Nephron progenitor cell (in vitro differentiated cells): ENCODE results near the gene BTBD18.

Experiments used
- DNase-seq: peaks from one replicate; pipeline ENCODE4 v3.0.0; 2021
- H3K27ac Mint-ChIP-seq: 2 replicates; pipeline ENCODE4 v1.8.0; 2021; ENCODE audit warnings: mild to moderate bottlenecking, moderate library complexity, mixed read lengths
- H3K27me3 Mint-ChIP-seq: 2 replicates; pipeline ENCODE4 v1.8.0; 2021; ENCODE audit warnings: mild to moderate bottlenecking, low read depth, mixed read lengths; ENCODE audit not compliant: poor library complexity
- H3K36me3 Mint-ChIP-seq: 2 replicates; pipeline ENCODE4 v1.8.0; 2021; ENCODE audit warnings: low read depth, mixed read lengths
- H3K4me1 Mint-ChIP-seq: 2 replicates; pipeline ENCODE4 v1.8.0; 2021; ENCODE audit warnings: mixed read lengths
- H3K4me3 Mint-ChIP-seq: 2 replicates; pipeline ENCODE4 v1.8.0; 2021; ENCODE audit warnings: mild to moderate bottlenecking, moderate library complexity, mixed read lengths
- H3K9me3 Mint-ChIP-seq: 2 replicates; pipeline ENCODE4 v1.8.0; 2021; ENCODE audit warnings: mild to moderate bottlenecking, moderate library complexity, mixed read lengths
- CTCF ChIP-seq: fragments of 200-600 bp; sonication (generic); IDR thresholded peaks from 2 replicates; pipeline ENCODE4 v1.5.0; 2021; ENCODE audit warnings: antibody characterized with exemption

BTBD18 gene

DNA sequence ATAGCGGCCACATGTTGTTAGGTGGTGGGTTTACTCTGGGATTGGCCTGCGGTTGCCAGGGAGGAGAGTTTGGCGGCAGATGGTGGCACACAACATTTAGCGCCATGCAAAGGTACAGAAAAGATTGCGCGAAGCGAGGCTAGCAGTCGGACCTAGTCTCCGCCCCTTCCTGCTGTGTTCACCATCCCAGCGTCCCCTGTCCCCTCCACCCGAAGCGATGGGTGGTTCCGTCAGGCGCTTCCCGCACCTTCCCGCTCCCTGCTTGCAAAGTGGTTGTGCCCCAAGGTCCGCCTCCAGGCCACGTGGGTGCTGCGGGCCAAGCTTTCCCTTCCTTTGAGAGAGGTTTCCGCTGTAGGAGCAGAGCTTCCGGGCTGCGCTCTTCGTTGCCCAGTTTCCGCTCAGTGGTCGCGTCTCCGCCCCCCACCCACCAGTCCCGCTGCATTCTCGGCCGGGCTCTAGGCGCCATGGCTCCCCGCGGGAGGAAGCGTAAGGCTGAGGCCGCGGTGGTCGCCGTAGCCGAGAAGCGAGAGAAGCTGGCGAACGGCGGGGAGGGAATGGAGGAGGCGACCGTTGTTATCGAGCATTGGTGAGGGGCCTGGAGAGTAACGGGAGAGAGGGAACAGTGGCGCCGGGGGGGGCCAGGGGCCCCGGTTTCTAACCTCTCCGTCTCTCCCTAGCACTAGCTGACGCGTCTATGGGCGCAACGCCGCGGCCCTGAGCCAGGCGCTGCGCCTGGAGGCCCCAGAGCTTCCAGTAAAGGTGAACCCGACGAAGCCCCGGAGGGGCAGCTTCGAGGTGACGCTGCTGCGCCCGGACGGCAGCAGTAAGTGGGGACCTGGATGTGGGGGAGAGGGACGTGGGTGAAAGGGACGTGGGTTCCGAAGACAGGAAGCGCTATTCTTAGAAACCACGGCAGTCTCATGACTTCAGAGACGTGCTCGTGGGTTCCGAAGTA lies 10.2 kb downstream of the BTBD18 start, which contains the start of gene SELENOH:
SELENOH (plus strand) TSS at position 360 of the 955 bp plus-strand sequence; CDS start at position 465, 105 bp downstream.
- Mint-ChIP-seq H3K27ac (peak within 1 kb of the TSS; percentile 99), H3K27me3 (no peaks in the 10 kb centered on the region), H3K36me3 (peaks cover 61% of the 10 kb centered on the region), H3K9me3 (no peaks in the 10 kb centered on the region), H3K4me1 (peaks cover 47% of the 10 kb centered on the region), H3K4me3 (peak within 1 kb of the TSS; percentile 99)
- no peak for TF ChIP-seq CTCF
- peak; percentile 93 for DNase-seq

- TF ChIP-seq CTCF: no peak
- Mint-ChIP-seq H3K9me3 (no peaks in the 10 kb centered on the region), H3K4me1 (peaks cover 3% of the 10 kb centered on the region), H3K4me3 (no peak overlapping the region), H3K27ac (peak overlapping the region; percentile 68), H3K36me3 (peaks cover 50% of the 10 kb centered on the region), H3K27me3 (no peaks in the 10 kb centered on the region)
- no peak for DNase-seq
Measured at GRCh38 chr11:57735619-57736298, 15.9 kb downstream of the BTBD18 start.

DNA sequence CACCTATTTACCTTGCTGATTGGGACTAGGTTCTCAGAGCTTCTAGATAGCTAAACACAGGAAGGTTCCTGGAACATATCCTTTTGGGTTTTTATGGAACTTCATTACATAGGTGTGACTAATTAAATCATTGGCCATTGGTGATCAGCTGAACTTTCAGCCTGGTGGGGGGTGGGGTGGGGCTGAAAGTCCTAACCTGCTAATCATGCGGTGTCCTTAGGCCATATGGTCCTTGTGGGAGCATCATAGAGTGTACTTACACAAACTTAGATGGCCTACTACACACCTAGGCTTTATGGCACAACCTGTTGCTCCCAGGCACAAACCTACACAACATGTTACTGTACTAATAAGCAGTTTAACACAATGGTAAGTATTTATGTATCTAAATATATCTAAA lies 19.0 kb downstream of the BTBD18 start:
- Mint-ChIP-seq H3K27ac (no peak overlapping the region), H3K36me3 (peaks cover 47% of the 10 kb centered on the region), H3K4me1 (peaks cover 3% of the 10 kb centered on the region), H3K4me3 (no peak overlapping the region), H3K27me3 (peaks cover 2% of the 10 kb centered on the region), H3K9me3 (no peaks in the 10 kb centered on the region)
- TF ChIP-seq CTCF: no peak
- DNase-seq: no peak

GRCh38 chr11:57729479-57729878 lies 22.1 kb downstream of the BTBD18 start:
- TF ChIP-seq CTCF: no peak
- Mint-ChIP-seq H3K27ac (peak overlapping the region; percentile 39), H3K4me3 (no peak overlapping the region), H3K4me1 (peaks cover 11% of the 10 kb centered on the region), H3K9me3 (no peaks in the 10 kb centered on the region), H3K36me3 (peaks cover 48% of the 10 kb centered on the region), H3K27me3 (peaks cover 7% of the 10 kb centered on the region)
- no peak for DNase-seq

DNA sequence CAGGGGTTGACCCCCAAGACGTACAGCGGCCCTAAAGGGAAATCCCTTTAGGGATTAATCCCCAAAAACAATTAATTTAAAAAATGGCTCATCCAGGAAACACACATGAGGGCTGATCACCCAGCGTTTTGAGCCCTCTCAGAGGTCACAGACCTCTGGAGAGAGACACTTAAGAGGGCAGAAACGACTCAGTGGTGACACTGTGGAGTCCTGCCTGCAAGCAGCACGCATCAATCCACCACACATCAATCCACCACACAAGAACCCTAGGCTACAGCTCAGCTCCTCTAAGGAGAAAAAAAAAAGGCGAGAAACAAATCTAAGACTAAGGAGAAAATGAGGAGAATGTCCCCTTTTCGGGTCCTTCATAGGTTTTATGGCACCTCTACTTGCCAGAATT lies 22.8 kb downstream of the BTBD18 start:
- Mint-ChIP-seq H3K27ac (peak overlapping the region; percentile 96), H3K36me3 (peaks cover 41% of the 10 kb centered on the region), H3K9me3 (no peaks in the 10 kb centered on the region), H3K4me1 (peaks cover 11% of the 10 kb centered on the region), H3K27me3 (peaks cover 7% of the 10 kb centered on the region), H3K4me3 (no peak overlapping the region)
- no peak for DNase-seq
- no peak for TF ChIP-seq CTCF
